Urinary bladder (tissue), 4 donors: Measurements from ENCODE around the gene GNAT2. TPM values are rescaled to one million over a fixed set of nuclear protein-coding genes. Genes with fewer than 3 reads are reported as not detected.

ENCODE experiments used
- DNase-seq: peaks from one replicate; pipeline ENCODE4 v3.0.0-alpha.2; 2015; ENCODE audit errors: extremely low spot score
- H3K27ac ChIP-seq: one replicate; pipeline ENCODE4 v1.5.1; 2013; ENCODE audit warnings: low read depth, mild to moderate bottlenecking, moderate library complexity
- H3K36me3 ChIP-seq: one replicate; pipeline ENCODE4 v1.6.1; 2013; ENCODE audit warnings: mild to moderate bottlenecking, moderate library complexity; ENCODE audit not compliant: insufficient read depth
- H3K4me1 ChIP-seq: one replicate; pipeline ENCODE4 v1.6.1; 2013; ENCODE audit warnings: mild to moderate bottlenecking, moderate library complexity; ENCODE audit not compliant: insufficient read depth
- H3K4me3 ChIP-seq: one replicate; pipeline ENCODE4 v1.5.1; 2013; ENCODE audit warnings: low read depth, low read length
- WGBS: extraction: QIAGEN DNeasy Blood & Tissue Kit; methylation state at CpG from one replicate; pipeline ENCODE4 v1.1.7; 2013; 5-methylcytosine and 5-hydroxymethylcytosine counted together
- polyA plus RNA-seq: library from polyadenylated mRNA; stranded (reverse); fragments of 200-250 nt; gene quantifications from one replicate; pipeline ENCODE4 v1.2.3, GENCODE V29; 2013
- total RNA-seq: library from RNA; depleted of rRNA; stranded (reverse); fragments of >200 nt; gene quantifications from one replicate; pipeline ENCODE4 v1.2.3, GENCODE V29; 2014
- donor health status: healthy with polysubstance abuse.
- donor health status: healthy.

GNAT2 gene
- total and polyA plus RNA-seq, 2 donors = not detected

- no peaks in the 10 kb centered on the region for H3K4me1 ChIP-seq
- WGBS = 97% methylated on average over 7 of the region's 7 CpGs
- H3K4me3 ChIP-seq = no peak overlapping the region
- H3K36me3 ChIP-seq = no peaks in the 10 kb centered on the region
- H3K27ac ChIP-seq = no peak overlapping the region
- no peak for DNase-seq
These were observed 18.0 kb upstream of the GNAT2 start for GRCh38 chr1:109637446-109637845.

DNA sequence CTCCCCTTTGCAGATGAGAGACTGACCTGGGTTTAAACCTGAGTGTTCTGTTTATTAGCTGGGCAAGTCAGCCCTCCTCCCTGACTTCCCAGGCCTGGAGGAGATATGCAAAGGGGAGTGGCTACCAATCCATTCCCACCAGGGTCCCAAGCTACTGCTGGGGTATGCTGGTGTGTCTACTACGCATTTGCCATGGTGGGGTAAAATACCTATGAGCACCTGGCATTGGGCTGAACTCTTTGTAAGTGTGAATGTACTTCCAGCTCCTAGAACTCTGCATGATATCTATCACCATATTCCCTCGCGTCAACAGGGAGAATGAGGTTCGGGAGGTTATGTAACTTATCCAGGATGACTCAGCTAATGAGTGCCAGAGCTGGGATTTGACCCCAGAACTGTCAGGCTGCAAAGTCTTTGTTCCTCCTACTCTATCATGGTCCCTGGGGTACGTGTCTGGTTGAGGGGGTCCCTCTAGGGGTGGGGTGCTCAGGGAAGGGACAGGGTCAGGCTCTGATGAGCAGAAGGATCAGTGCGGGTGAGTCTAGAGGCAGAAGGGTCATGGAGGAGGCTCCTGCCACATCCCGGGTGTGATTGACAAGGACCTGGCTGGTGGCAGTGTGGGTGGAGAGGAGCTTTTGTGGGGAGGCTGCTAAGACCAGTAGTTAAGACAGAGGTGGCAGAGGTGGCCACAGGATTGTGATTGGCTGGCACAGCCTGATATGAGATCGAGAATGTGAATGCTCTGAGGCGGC, 17.0 kb upstream of the GNAT2 start:
- no peaks in the 10 kb centered on the region for H3K36me3 ChIP-seq

GRCh38 chr1:109635862-109636200, 16.4 kb upstream of the GNAT2 start:
- Histone ChIP-seq H3K27ac (no peak overlapping the region), H3K36me3 (no peaks in the 10 kb centered on the region), H3K4me3 (no peak overlapping the region), H3K4me1 (no peaks in the 10 kb centered on the region)
- DNase-seq = no peak
- 60% methylated on average over 2 of the region's 2 CpGs for WGBS

More for the DNA sequence above, 17.0 kb upstream of the GNAT2 start:
- 51% methylated on average over 9 of the region's 9 CpGs for WGBS
- Histone ChIP-seq H3K4me3 (no peak overlapping the region), H3K4me1 (no peaks in the 10 kb centered on the region), H3K27ac (no peak overlapping the region)
- DNase-seq = no peak

GRCh38 chr1:109634771-109635750, 15.6 kb upstream of the GNAT2 start:
- H3K36me3 ChIP-seq = no peaks in the 10 kb centered on the region
- no peak overlapping the region for H3K27ac ChIP-seq
- DNase-seq = no peak
- no peaks in the 10 kb centered on the region for H3K4me1 ChIP-seq
- H3K4me3 ChIP-seq = no peak overlapping the region
- WGBS = 66% methylated on average over 13 of the region's 13 CpGs

GRCh38 chr1:109634292-109634691, 14.9 kb upstream of the GNAT2 start:
- H3K27ac ChIP-seq = no peak overlapping the region
- H3K4me3 ChIP-seq = no peak overlapping the region
- no peak for DNase-seq
- 85% methylated on average over 6 of the region's 6 CpGs for WGBS
- no peaks in the 10 kb centered on the region for H3K36me3 ChIP-seq
- no peaks in the 10 kb centered on the region for H3K4me1 ChIP-seq

GRCh38 chr1:109632671-109633346, 13.4 kb upstream of the GNAT2 start:
- 53% methylated on average over 5 of the region's 5 CpGs for WGBS
- Histone ChIP-seq H3K36me3 (no peaks in the 10 kb centered on the region), H3K27ac (no peak overlapping the region), H3K4me3 (no peak overlapping the region), H3K4me1 (no peaks in the 10 kb centered on the region)
- DNase-seq = peak; percentile 66

DNA sequence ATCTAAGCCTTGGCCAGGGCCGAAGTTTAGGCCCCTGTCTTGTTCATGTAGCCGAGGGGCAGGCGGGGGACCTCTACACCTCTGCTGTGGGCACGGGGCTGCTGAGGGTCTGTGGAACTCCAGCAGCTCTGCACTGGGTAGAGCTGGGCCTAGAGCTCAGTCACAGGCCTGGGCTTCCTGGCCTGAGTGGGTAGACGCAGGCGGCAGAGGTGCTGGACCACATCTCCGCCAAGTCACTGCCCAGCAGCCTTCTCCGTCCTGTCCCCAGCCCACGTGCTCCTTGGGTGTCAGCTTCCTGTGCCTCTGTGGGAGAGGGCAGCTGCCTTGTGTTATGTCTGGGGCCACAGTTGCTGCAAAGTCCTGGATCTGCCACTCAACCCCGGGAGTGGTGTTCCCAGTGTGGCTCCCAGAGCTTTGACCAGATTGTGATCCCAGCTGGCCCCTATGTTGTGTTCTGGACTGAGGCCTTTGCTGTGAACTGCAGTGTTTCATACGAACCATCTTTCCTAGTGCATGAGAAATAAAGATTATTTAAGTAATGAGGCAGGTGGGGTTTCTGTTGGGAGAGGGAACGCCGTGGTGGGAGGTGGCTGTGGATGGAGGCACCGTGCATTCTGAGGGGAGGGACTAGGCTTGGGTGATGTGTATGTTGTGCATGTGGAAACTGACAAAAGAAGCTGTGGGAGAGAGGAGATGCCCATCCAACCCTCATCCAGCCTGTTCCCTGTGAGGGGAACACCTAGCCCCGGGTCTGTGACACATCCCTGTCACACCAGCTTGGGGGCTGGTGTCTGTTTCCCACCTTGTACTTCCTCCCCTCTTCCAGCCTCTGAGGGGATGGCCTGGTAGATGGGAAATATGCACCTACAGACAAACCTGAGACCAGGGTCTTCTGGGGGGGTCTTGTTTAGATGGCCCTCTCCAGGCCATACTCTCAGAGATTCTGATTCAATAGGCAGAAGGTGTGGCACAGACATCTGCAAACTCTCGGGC, 12.4 kb upstream of the GNAT2 start:
- Histone ChIP-seq H3K27ac (no peak overlapping the region), H3K36me3 (peaks cover 3% of the 10 kb centered on the region), H3K4me1 (no peaks in the 10 kb centered on the region), H3K4me3 (no peak overlapping the region)
- DNase-seq = no peak
- 85% methylated on average over 16 of the region's 16 CpGs for WGBS

DNA sequence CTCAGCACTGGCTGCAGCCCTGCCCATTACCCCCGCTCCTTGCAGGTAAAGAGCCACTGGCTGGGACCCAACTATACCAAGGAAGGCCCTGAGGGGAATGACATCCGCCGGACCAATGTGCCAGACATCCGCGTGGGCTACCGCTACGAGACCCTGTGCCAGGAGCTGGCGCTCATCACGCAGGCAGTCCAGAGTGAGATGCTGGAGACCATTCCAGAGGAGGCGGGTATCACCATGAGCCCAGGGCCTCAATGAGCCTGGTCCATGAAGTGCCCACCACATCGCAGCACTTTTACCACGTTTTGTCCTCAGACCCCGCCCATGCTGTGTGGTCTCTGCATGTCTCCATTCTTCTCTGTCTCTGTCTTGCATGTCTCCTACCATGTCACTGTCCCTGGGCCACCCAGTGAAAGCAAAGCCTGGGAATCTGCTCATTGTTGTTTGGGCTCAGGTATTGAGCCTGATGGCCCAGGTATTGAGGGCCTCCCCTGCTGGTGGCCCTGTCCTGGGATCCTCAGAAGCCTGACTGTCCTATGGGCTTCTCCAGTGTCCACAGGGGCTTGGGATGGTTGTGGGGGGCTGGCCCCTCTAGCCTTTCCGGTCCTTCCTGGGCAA, 11.6 kb upstream of the GNAT2 start:
- Histone ChIP-seq H3K4me1 (no peaks in the 10 kb centered on the region), H3K27ac (no peak overlapping the region), H3K36me3 (peaks cover 3% of the 10 kb centered on the region), H3K4me3 (no peak overlapping the region)
- no peak for DNase-seq
- 97% methylated on average over 14 of the region's 14 CpGs for WGBS

GRCh38 chr1:109630081-109630897, 10.9 kb upstream of the GNAT2 start:
- no peak overlapping the region for H3K4me3 ChIP-seq
- WGBS = 78% methylated on average over 30 of the region's 30 CpGs
- DNase-seq = no peak
- H3K36me3 ChIP-seq = peaks cover 3% of the 10 kb centered on the region
- H3K4me1 ChIP-seq = no peaks in the 10 kb centered on the region
- no peak overlapping the region for H3K27ac ChIP-seq

- Histone ChIP-seq H3K27ac (no peak overlapping the region), H3K36me3 (peaks cover 3% of the 10 kb centered on the region), H3K4me3 (no peak overlapping the region), H3K4me1 (no peaks in the 10 kb centered on the region)
- 92% methylated on average over 10 of the region's 10 CpGs for WGBS
- no peak for DNase-seq
These were observed 10.1 kb upstream of the GNAT2 start for GRCh38 chr1:109629372-109630030.

- peaks cover 3% of the 10 kb centered on the region for H3K36me3 ChIP-seq
- no peak overlapping the region for H3K4me3 ChIP-seq
- no peaks in the 10 kb centered on the region for H3K4me1 ChIP-seq
- WGBS = 88% methylated on average over 23 of the region's 23 CpGs
- no peak overlapping the region for H3K27ac ChIP-seq
- DNase-seq = no peak
These were observed 9.3 kb upstream of the GNAT2 start for GRCh38 chr1:109628540-109629321.
